HuH-7.5 (cell line): ENCODE data around the gene STARD13.

ENCODE experiments used
- DNase-seq: peaks from one replicate; pipeline ENCODE4 v3.0.0; 2011; ENCODE audit warnings: low spot score

Gene STARD13

DNA sequence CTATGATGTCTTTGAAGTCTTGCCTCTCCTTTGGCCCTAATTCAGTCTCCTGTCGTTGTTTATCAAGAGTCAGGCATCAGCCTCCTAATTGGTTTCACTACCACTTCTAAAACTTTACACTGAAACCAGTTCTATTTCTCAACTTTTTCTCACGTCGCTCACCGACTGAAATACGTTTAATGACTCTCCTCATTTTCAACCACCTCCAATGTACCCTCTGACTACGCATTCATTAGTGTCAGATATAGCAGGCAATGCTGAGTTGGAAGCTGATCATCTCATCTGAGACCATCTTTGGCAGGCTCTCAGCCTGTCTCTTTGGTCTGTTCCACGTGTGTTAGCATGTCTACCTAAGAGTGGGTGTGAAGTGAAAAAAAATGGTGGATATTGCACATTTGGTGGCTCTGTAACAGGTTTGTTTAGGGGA is 141.2 kb downstream of the STARD13 start:
- no peak for DNase-seq

DNA sequence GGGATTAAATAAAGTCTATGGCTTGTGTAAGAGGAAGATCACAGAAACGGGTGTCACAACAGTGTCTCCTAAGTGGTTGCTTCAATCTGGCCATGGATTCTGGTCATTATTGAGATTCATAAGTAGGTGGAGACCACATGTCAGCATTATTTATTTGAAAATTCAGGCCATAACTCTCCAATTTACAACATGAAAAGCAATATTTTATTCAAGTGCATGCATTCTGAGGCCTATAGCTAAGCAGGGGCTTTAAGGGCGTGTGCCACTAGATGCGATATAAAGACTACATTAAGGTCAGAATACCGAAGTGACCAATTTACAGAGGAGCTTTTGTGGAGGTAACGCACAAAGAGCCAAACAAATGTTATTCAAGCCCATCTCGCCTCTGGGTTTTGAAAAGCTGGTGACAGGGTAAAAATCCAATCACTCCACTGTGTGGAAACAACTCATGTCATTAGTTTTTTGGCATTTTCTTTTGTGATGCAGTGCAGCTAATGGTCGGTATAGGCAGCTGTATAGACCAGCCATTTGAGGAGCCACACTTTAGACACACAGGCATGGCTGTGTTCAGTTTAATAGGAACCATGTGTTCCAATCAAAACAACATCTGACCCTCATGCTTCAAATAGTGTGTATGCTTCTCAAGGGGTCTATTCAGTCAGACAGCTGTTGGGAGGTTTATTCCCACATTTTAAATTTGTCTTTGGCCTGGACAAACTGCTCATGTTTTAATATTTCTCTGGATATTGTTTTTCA is 145.6 kb downstream of the STARD13 start:
- no peak for DNase-seq

GRCh38 chr13:33139184-33139583 is 146.4 kb downstream of the STARD13 start:
- no peak for DNase-seq

DNA sequence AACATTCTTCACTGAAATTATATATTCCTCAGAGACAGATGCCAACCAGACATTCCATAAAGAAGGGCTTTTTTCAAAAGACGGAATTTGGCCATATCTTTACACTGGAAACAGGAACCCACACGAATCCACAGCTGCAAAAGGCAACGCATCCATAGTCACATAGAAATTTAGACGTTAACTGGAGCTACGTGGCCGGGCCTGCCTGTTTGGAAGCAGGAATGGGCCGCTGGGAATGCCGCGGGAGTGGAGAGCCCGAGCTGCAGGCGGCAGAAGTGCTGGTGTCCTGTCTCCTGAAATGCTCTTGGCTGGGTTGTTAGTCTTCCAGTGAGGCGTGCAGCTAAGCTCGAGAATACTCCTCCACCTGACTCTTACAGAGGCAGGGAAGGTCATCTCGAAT is 147.1 kb downstream of the STARD13 start:
- no peak for DNase-seq

- DNase-seq: no peak
Observed at GRCh38 chr13:33137721-33138120, 147.8 kb downstream of the STARD13 start.

GRCh38 chr13:33135097-33135496 is 150.5 kb downstream of the STARD13 start:
- DNase-seq: no peak

GRCh38 chr13:33134213-33134612 is 151.3 kb downstream of the STARD13 start:
- no peak for DNase-seq

DNA sequence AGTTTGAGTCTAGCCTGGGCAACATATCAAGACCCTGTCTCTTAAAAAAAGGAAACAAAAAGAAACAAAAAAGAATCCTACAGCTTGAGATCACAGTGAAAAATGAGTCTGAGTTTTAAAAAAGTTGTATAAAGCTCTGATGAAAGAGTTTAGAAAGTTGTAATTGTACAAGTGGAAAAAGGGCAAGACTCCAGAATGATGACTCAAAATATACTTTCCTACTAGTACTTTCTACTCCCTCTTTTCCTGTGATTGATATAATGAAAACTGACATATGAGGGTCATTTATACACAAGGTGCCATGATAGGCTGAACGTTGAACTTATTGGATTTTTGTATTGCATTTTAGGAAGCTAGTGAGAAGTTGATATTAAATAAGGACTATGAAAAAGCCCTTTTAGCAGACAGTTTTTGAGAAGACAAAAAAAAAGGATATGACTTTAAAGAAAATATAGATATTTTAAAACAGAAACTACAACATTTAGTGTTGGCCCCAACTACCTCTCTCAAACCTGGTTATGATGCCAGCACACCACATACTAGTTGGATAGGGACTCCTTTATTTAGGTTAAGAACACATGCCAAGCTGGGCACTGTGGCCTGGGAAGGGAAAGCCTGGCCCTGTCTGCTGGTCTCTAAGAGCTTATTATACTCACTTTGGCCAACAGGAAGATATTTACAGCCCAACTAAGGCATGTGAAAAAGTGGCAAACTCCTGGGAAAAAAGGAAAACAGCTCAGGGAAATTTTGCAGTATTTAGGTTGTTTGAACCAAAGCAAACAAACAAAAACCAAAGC is 152.7 kb downstream of the STARD13 start:
- DNase-seq: no peak

DNA sequence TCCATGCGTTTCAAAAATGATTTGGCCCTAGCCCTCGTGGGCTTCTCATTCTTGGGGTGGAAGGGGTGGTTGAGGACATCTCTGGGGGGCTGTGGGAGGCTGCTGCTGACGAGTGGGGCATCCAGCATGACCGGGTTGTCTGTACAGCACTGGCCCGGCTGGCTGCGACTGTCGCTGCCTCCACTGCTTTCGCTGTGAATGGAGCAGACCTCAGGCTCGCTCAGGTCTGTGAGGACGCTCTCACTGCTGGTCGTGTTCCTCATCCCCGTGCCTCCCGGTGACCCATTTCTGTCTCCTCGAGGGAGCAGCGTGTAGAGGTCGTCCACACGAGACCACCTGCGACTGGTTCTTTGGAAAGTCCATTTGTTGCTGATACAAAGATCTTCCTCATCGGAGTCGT is 155.7 kb downstream of the STARD13 start:
- DNase-seq: no peak

DNA sequence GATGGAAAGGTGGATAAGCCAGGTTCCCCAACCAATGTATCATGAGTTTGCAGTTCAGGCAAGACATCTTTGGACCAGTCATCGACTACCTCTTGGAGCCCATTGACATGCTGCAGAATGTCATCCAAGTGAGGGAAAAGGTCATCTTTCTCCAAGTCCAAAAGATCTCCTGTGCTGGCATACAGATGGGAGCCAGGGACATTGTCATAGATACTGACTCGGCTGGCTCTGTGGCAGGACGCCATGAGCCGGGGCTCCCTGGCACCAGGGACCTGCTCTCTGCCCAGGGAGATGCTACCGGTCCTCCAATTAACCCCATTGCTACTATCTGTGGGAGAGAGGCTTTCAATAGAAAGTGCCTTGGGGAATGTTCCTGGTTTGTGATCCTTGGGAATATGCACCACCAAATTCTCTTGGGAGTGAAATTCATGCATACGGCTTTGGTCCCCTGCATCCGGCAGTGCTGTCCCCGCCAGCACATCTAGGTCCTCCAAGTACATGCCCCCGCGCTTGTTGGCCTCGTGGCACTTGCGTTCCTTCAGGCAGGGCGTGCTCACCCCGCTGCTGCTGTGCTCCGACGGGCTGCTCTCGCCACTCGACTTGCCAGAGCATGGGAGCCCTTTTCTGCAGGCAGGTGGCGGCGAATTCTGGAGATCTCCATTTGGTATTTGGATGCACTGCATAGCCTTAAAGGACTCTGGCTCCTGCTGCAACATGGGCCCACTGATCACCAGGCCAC is 156.3 kb downstream of the STARD13 start:
- DNase-seq: no peak

GRCh38 chr13:33128134-33128533 is 157.4 kb downstream of the STARD13 start:
- no peak for DNase-seq

DNA sequence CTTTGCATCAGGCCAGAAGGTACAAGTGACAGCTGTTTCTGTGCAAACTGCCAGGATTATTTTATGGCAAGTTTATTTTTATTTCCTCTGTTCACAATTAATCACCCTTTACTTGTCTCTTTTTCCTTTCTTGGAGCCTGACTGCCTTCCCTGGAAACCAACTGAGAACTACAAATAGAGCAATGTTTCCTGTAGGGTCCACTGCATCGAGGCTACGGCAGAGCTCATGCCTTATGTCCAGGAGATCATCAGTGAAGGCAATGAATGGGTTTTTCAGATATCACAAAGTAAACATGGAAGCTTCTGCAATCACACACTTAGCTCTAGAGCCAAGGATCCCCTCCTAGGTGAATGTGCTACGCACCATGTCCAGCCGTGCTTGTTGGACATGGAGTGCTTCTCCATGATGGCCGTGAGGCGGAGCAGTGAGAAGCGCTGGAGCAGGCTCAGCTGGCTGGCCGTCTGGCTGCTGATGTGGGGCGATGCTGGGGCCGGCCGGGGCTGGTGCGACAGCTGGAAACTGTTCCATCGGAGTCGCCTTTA is 158.5 kb downstream of the STARD13 start:
- DNase-seq: no peak

- peak; percentile 74 for DNase-seq
Observed at GRCh38 chr13:33125821-33126570, 159.6 kb downstream of the STARD13 start.

DNA sequence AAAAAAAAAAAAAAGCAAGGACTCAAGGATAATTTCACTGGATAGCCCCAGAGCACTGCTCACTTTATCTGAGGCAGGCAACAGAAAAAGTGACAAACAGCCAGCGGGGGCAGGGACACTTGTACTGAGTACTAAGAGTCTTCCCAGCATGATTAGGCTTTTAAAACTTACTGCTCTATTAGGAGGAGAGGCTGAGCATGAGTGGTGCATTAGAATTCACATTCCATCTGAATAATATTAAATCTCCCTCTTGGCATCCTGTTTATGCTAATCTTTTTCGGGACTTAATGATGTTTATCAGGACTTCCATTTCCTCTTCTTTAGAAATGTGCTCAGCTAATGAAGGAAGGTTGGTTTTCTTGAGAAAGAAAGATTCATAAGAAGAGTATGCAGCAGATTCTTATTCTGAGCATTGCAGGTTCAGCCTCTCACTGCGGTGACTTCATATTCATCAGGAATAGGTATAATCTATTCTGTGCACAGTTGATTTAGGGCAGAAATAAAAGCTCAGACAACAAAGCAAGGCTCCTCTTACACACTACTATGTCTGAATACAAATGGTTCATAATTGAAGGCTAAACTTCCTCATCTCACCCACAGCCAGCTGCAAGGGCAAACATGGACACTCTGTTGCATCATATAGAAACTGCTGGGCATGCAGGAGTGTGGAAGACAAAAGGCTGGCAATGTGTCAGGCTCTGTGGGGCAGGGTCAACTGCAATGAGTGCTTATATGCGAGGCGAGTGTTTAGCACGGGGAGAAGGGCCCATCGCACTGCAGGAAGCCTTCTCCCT is 162.3 kb downstream of the STARD13 start:
- no peak for DNase-seq

- DNase-seq: no peak
Observed at GRCh38 chr13:33119856-33120543, 165.6 kb downstream of the STARD13 start.

GRCh38 chr13:33119022-33119781 is 166.4 kb downstream of the STARD13 start:
- DNase-seq: no peak

DNA sequence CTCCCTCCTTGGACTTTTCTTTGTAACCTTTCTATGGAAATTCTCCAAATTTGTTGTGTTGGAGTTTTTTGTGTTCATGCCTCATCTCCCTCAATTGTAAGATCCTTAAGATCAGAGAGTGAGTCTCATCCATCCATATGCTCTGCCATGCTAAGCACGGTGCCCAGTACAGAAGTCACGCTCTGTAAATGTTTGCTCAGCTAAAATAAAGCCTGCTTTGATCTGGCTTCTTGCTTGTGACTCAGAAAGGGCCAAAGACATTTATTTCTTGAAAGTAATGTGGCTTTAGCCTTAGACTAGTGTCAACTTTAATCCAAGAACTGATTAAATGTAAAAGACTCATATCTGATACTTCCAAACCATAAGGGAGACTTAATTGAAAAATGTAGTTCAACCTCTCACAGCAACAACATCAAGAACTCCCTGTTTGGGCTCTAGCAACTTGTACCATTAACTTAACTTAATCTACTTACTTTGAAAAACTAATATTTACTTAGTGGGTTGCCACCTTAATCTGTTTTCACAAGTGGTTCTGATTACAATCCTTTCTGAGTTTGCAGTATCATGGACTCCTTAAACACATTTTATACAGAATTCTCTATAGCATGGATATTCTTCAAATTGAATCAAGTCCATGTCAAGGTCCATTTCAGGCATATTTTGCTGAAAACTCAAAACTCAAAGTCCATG is 169.1 kb downstream of the STARD13 start:
- no peak for DNase-seq

DNA sequence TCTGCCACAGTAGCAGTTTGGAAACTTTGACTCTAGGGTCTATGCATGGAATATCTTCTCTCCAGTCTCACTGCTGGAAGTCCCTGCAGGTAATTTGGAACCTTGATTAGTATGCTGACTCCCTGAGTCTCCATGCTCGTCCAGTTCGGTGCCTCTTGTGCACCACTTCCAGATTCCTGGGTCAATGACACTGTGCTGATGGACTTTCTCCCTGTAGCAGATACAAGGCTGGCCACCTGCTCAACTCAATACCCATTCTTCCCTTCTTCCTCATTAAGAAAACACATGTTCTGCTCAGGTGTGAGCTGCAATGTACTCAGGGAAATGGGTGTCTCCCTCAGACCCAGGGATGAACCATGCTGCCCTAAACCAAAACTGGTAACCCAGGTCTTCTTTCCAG is 170.3 kb downstream of the STARD13 start:
- no peak for DNase-seq

DNA sequence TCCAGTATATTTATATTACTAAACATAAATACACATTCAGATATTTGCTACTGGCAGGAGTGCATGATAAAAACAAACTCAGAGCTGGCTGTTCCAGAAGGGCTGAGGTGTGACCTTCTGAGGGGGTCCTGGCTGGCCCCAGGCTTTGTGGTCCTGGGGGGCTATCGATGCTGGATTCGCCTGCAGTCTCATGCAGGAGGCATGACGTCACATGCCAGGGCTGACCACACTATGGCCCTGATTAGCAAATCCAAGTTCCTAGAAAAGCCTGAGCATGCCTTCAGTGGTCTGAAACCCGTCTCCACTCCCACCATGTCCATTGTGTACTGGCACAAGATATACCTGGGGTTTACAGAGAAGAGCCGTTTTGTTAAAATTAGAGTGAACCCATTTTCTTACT is 171.4 kb downstream of the STARD13 start:
- no peak for DNase-seq
